Stimulated activated CD8-positive, alpha-beta memory T cell treated with anti-CD3 and anti-CD28 coated beads, Interleukin-7, amount 100 ng/mL, for 24 hours (primary cell): ENCODE data around the gene AHCYL2.
"Not testable (repeated sequence)": the region's sequence is repeated elsewhere in the genome, so short reads cannot be mapped to it uniquely, and the experiment has no call there.

ENCODE experiments used
- DNase-seq: peaks from one replicate; pipeline ENCODE4 v3.0.0-alpha.2; 2020; ENCODE audit warnings: low read depth

AHCYL2 gene

DNA sequence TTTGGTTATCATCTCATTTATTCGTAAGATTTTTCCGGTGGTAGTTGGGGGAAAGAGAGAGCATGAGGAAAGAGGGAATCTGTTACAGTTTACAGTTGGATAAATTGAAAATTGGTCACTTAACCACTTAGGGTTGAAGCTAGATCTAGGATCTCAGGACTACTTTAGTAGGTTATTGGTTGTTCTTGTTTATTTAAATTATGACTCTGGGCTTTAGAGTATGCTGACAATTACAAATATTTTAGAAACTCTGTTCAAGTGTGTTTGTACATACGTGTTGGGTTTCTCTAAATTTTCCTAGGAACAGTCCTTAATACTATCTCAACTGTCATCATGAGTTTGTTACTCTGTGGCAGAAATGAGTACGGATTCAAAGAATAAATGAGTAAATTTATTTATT lies 160.8 kb downstream of the AHCYL2 start:
- DNase-seq = no peak

- DNase-seq = no peak
Observed at GRCh38 chr7:129386506-129386905, 161.7 kb downstream of the AHCYL2 start.

GRCh38 chr7:129387537-129387936 lies 162.7 kb downstream of the AHCYL2 start:
- DNase-seq = no peak

- no peak for DNase-seq
Observed at GRCh38 chr7:129388333-129389098, 163.7 kb downstream of the AHCYL2 start.

DNA sequence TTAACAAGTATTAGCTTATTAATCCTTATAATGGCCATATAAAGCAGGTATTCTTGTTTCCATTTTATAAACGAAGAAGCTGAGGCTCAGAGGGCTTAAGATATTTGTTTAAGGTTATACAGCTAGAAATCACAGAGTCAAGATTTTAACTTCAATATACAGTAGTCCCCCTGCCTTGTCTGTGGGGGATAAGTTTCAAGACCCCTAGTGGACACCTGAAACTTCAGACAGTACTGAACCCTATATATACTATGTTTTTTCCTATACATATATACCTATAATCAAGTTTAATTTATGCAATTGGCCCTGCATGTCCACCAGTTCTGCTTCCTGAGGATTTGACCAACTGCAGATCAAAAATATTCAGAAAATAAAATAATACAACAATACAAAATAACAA lies 165.0 kb downstream of the AHCYL2 start:
- DNase-seq = no peak

DNA sequence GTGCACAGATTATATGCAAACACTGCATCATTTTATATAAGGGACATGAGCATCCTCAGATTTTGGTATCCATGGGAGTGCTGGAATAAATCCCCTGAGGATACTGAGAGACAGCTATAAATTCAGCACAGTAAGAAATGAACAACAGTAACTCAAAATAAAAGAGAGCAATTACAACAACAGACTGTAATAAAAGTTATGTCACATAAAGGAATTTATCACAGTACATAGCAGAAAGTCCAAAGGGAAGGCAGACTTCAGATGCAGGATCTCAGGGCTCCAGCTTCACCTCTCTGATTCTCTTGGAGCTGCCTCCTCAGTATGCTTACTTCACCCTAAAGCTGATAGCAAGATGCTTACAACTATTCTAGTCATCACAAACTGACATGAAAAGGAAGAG lies 165.5 kb downstream of the AHCYL2 start:
- DNase-seq = no peak

DNA sequence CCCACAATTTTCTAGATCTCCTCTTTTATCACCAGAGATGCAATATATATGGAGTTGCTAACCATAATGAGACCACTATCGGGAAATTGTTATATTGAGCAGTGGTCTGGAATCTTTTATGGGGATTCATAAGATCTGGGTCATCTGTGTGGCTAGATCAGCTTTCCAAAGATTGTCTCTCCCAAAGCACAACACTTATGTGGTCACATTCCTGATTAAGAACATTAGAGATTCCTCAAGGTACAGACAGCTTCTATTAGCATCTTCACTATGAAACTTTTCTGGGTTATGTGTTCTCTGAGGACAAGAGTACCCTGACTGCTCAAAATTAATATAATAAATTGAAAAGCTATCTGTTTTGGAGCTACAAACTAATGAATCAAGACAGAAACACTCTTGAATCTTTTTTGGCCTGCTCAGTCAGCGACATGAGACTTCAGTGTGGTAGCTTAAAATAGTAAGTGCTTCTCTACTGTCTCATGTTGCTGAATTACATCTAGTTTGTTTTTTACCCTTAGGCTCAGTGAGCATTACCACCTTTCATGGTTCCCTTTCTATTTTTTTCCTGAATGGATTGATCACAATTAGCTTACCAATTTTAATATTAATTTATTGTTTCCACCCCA lies 166.8 kb downstream of the AHCYL2 start:
- no peak for DNase-seq

DNA sequence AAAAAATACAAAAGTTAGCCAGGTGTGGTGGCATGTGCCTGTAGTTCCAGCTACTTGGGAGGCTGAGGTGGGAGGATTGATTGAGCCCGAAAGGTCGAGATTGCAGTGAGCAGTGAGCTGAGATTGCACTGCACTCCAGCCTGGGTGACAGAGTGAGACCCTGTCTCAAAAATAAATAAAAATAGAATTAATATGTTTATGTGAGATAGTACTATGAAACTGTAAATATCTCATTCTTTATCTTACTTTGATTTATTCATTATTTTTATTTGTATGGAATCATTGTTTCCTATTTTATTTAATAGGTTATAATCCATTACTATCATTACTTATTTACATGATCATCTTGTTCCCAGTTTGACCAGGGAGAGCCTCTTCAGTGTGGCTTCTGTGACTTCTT lies 168.4 kb downstream of the AHCYL2 start:
- DNase-seq = no peak

- DNase-seq = no peak
Observed at GRCh38 chr7:129394101-129394500, 169.3 kb downstream of the AHCYL2 start.

GRCh38 chr7:129394982-129395914 lies 170.4 kb downstream of the AHCYL2 start:
- no peak for DNase-seq

DNA sequence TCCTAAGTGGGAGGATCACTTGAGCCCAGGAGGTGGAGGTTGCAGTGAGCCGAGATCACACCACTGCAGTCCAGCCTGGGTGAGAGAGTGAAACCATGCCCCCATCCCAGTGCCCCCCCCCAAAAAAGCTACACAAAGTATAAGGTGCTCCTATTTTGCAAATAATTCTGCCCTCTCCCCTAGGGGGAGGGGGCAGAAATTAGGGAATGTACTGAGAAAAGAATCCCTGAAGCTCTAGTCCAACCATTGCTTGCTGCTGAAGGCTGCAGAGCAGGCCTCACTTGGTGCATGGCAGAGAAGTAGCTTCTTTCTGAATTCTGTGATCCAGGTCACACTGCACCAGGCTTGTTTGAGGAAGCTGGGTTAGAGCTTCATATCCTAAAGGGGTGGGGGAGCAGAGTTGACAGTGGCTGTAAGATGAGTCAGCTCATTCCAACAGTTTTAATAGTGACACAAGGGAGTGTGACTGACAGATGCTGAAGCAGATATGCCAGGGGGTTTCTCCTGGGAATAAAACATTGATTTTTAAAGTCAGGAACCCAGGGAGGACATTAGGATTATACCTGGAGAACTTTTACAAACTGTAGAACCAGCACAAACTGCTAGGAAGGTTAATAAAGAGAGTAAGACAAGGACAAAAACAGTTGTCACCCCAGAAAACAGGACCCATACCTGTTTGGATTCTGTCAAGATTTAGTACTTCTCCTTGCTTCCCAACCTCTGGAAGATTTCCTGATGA lies 176.6 kb downstream of the AHCYL2 start:
- no peak for DNase-seq

- DNase-seq = no peak
Observed at GRCh38 chr7:129401967-129402860, 177.4 kb downstream of the AHCYL2 start.

GRCh38 chr7:129405527-129405926 lies 180.7 kb downstream of the AHCYL2 start:
- no peak for DNase-seq

GRCh38 chr7:129410238-129410637 lies 185.4 kb downstream of the AHCYL2 start:
- not testable (repeated sequence) for DNase-seq

- DNase-seq = no peak
Observed at GRCh38 chr7:129412501-129412900, 187.7 kb downstream of the AHCYL2 start.

DNA sequence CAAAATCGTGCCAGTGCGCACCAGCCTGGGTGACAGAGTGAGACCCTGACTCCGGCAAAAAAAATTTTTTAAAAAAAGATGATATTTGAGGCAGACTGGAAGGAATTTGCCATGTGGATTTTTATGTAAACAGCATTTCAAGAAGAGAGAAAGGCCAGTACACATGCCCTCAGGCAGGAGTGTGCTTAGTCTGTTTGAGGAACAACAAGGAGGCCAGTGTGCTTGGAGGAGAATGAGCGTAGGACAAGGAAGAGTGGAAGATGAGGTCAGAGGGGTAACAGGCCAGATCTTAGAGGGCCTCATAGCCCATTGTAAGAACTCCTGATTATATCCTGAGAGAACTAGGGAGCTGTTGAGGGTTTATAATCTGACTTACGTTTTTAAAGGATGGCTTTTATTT lies 192.2 kb downstream of the AHCYL2 start:
- no peak for DNase-seq

- DNase-seq = no peak
Observed at GRCh38 chr7:129421717-129422250, 197.0 kb downstream of the AHCYL2 start.

GRCh38 chr7:129422727-129423126 lies 197.9 kb downstream of the AHCYL2 start:
- DNase-seq = no peak

GRCh38 chr7:129423700-129424410 lies 199.0 kb downstream of the AHCYL2 start:
- DNase-seq = no peak

DNA sequence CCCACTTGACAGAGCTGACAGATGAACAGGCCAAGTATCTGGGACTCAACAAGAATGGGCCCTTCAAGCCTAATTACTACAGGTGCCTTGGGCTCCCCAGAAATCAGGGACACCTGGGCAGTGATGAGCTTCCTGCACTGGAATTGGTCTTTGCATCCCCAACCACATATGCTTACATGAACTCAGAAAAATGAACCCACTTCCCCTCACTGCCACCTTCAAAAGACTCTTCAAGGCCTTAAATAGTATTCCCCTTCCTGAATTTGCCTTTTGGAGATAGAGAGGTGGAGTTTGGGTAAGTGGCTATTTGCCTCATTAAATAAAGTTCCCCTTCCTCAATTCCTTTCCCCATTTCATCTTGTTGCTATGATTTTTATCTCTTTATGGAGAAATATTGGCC lies 201.7 kb downstream of the AHCYL2 start:
- no peak for DNase-seq
